SU-DHL-6 (cell line): Measurements from ENCODE around the gene SMIM5.
"Not testable (repeated sequence)": the region's sequence is repeated elsewhere in the genome, so short reads cannot be mapped to it uniquely, and the experiment has no call there.

ENCODE experiments used
- H2AFZ ChIP-seq: fragments of 200-600 bp; sonication (generic); 2 replicates; pipeline ENCODE4 v1.6.1; 2014; ENCODE audit warnings: low read depth, mild to moderate bottlenecking, moderate library complexity, mixed read lengths, antibody characterized with exemption, low read length; ENCODE audit not compliant: severe bottlenecking
- H3F3A ChIP-seq: fragments of 200-600 bp; shearing (Covaris generic); 2 replicates; pipeline ENCODE4 v1.6.0; 2016; ENCODE audit warnings: antibody characterized with exemption, mild to moderate bottlenecking; ENCODE audit not compliant: insufficient read depth
- H3K27ac ChIP-seq: fragments of 200-600 bp; sonication (generic); 2 replicates; pipeline ENCODE4 v1.5.1; 2016; ENCODE audit warnings: low read depth, mild to moderate bottlenecking, low read length, moderate library complexity, mixed read lengths
- H3K27me3 ChIP-seq: fragments of 200-600 bp; sonication (generic), shearing (Covaris generic); 2 replicates; pipeline ENCODE4 v1.6.0; 2014; ENCODE audit warnings: mild to moderate bottlenecking, low read length
- H3K36me3 ChIP-seq: fragments of 200-600 bp; sonication (generic); 2 replicates; pipeline ENCODE4 v1.6.1; 2014; ENCODE audit warnings: mild to moderate bottlenecking, low read length, mixed read lengths
- H3K4me2 ChIP-seq: fragments of 300-600, 200-600 bp; shearing (Covaris generic), sonication (generic); 2 replicates; pipeline ENCODE4 v1.6.0; 2014; ENCODE audit warnings: low read length, low read depth, mild to moderate bottlenecking; ENCODE audit not compliant: poor library complexity, severe bottlenecking
- H3K4me3 ChIP-seq: fragments of 200-600 bp; sonication (generic); 2 replicates; pipeline ENCODE4 v1.5.1; 2014; ENCODE audit warnings: antibody characterized with exemption, low read length, mild to moderate bottlenecking, mixed read lengths; ENCODE audit not compliant: insufficient read depth, poor library complexity, severe bottlenecking
- H3K79me2 ChIP-seq: fragments of 200-600 bp; sonication (generic); 2 replicates; pipeline ENCODE4 v1.6.1; 2014; ENCODE audit warnings: mild to moderate bottlenecking, low read length, moderate library complexity; ENCODE audit not compliant: insufficient read depth
- H3K9ac ChIP-seq: fragments of 200-600 bp; sonication (generic); 2 replicates; pipeline ENCODE4 v1.7.0; 2014; ENCODE audit warnings: mild to moderate bottlenecking, low read length
- H3K9me2 ChIP-seq: fragments of 200-600 bp; sonication (generic); replicated peaks from 2 replicates; pipeline ENCODE4 v1.6.1; 2014; ENCODE audit warnings: low read length; ENCODE audit not compliant: insufficient read depth
- H3K9me3 ChIP-seq: fragments of 200-600 bp; sonication (generic); 2 replicates; pipeline ENCODE4 v1.6.1; 2014; ENCODE audit warnings: low read length, mixed read lengths; ENCODE audit not compliant: insufficient read depth
- H4K20me1 ChIP-seq: fragments of 200-600 bp; sonication (generic); 2 replicates; pipeline ENCODE4 v1.6.1; 2014; ENCODE audit warnings: low read depth, mild to moderate bottlenecking, antibody characterized with exemption, low read length, moderate library complexity, mixed read lengths
- EZH2phosphoT487 ChIP-seq: fragments of 200-600 bp; sonication (generic), shearing (Covaris generic); conservative IDR thresholded peaks from 2 replicates; pipeline ENCODE4 v1.6.1; 2018; ENCODE audit warnings: mild to moderate bottlenecking, antibody characterized with exemption, low read length, moderate library complexity, mixed read lengths
- TF ChIP-seq, protein P1 (sequence below): fragments of 200-600 bp; sonication (generic); IDR thresholded peaks from one replicate; pipeline ENCODE4 v1.5.1; 2017; ENCODE audit warnings: antibody characterized with exemption, mild to moderate bottlenecking, low read length, moderate library complexity; ENCODE audit not compliant: insufficient read depth, poor library complexity, severe bottlenecking

The SMIM5 gene

DNA sequence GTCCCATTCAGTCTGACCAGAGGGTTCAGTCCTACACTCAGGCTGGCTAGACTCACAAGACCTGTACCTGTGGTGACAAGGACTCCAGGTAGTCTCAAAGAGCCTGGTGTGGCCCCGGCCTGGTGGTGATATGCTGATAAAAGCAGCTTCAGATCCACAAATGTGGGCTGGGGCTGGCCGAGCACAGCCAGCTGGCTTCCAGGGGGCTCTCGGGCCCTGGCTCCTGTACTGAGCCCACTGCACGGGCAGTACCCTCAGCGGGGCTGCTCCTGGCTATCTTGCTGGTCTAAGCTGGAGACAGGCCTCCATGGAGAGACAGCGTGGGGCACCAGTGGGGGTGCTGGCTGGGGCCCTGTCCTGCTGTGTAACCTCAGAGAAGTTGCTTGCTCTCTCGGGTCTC, 4.3 kb downstream of the SMIM5 start:
- Histone ChIP-seq H3K4me3 (no peak overlapping the region), H2AFZ (no peak overlapping the region), H3K4me2 (no peak overlapping the region), H3K9ac (no peak overlapping the region), H3K27me3 (no peaks in the 10 kb centered on the region), H3K36me3 (no peaks in the 10 kb centered on the region), H3F3A (no peaks in the 10 kb centered on the region), H4K20me1 (no peaks in the 10 kb centered on the region), H3K27ac (no peak overlapping the region), H3K9me3 (no peaks in the 10 kb centered on the region), H3K9me2 (no peaks in the 10 kb centered on the region), H3K79me2 (no peaks in the 10 kb centered on the region)
- TF ChIP-seq, protein P1, sequence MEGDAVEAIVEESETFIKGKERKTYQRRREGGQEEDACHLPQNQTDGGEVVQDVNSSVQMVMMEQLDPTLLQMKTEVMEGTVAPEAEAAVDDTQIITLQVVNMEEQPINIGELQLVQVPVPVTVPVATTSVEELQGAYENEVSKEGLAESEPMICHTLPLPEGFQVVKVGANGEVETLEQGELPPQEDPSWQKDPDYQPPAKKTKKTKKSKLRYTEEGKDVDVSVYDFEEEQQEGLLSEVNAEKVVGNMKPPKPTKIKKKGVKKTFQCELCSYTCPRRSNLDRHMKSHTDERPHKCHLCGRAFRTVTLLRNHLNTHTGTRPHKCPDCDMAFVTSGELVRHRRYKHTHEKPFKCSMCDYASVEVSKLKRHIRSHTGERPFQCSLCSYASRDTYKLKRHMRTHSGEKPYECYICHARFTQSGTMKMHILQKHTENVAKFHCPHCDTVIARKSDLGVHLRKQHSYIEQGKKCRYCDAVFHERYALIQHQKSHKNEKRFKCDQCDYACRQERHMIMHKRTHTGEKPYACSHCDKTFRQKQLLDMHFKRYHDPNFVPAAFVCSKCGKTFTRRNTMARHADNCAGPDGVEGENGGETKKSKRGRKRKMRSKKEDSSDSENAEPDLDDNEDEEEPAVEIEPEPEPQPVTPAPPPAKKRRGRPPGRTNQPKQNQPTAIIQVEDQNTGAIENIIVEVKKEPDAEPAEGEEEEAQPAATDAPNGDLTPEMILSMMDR: no peak
- no peak for TF ChIP-seq EZH2phosphoT487

DNA sequence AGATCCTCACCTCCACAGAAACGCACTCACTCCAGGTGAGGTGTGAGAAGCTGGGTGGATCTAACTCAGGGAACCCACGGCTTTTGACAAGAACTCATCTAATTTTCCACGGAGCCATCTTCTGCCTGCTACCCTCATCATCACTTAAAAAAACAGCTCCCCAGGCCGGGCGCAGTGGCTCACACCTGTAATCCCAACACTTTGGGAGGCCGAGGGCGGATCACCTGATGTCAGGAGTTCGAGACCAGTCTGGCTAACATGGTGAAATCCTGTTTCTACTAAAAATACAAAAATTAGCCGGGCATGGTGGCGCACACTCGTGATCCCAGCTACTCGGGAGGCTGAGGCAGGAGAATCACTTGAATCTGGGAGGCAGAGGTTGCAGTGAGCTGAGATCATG, 4.8 kb downstream of the SMIM5 start:
- H3K9me2 ChIP-seq, H3K36me3 ChIP-seq, H4K20me1 ChIP-seq, H3K9ac ChIP-seq, H3K9me3 ChIP-seq, H3K27me3 ChIP-seq, H3F3A ChIP-seq, H3K27ac ChIP-seq, H3K79me2 ChIP-seq, H3K4me2 ChIP-seq, H3K4me3 ChIP-seq, H2AFZ ChIP-seq: not testable (repeated sequence)

DNA sequence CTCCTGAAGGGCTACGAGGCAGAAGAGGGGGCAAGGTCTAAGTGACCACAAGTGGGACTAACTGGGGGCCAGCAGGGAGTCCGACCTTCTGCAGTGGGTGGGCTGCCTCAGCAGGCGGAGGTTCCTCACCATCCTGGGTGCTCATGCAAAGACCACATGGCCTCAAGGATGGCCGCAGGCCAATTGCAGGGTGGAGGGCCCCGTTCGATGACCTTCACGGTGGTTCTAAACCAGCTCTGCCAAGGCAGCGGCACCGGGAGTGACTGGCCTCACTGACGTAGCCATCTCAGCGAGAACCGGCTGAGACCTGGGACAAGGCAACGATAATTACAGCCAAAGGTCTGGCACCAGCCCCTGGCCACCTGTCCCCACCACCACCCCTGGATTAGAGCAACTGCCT, 5.7 kb downstream of the SMIM5 start:
- Histone ChIP-seq H3K4me2 (no peak overlapping the region), H2AFZ (no peak overlapping the region), H4K20me1 (no peaks in the 10 kb centered on the region), H3K27ac (no peak overlapping the region), H3K27me3 (no peaks in the 10 kb centered on the region), H3K36me3 (no peaks in the 10 kb centered on the region), H3K9me2 (no peaks in the 10 kb centered on the region), H3K9me3 (no peaks in the 10 kb centered on the region), H3F3A (no peaks in the 10 kb centered on the region), H3K79me2 (no peaks in the 10 kb centered on the region), H3K4me3 (no peak overlapping the region), H3K9ac (no peak overlapping the region)
- TF ChIP-seq, protein P1: no peak
- no peak for TF ChIP-seq EZH2phosphoT487

DNA sequence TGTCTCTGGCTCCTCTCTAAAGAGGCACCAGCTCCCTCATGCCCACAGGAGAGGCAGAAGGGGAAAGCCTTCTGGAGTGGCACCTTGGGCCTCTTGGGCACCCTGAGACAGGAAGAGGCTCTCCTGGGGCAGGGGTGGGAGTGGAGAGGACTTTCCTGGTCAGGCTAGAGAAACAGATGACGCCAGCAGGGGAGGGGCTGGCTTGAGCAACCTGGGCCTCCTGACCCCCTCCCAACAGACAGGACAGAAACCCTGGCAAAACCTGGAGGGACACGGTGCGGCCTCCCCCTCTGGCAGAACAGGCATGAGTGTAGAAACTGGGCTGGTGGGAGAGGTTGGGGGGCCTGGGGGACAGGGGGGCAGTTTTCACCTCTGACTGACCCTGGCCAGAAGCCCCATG, 6.1 kb downstream of the SMIM5 start:
- Histone ChIP-seq H3K9me3 (no peaks in the 10 kb centered on the region), H3K9ac (no peak overlapping the region), H2AFZ (no peak overlapping the region), H3K27ac (no peak overlapping the region), H3K36me3 (no peaks in the 10 kb centered on the region), H3K27me3 (no peaks in the 10 kb centered on the region), H3K4me3 (no peak overlapping the region), H3K79me2 (no peaks in the 10 kb centered on the region), H3F3A (no peaks in the 10 kb centered on the region), H3K9me2 (no peaks in the 10 kb centered on the region), H3K4me2 (no peak overlapping the region), H4K20me1 (no peaks in the 10 kb centered on the region)
- no peak for TF ChIP-seq EZH2phosphoT487
- TF ChIP-seq, protein P1: no peak
